NCI-H82 (cell line): ENCODE data around the gene MRPS7.

Experiments
- DNase-seq: peaks from one replicate; lab custom pipeline; 2025; lab: John Stamatoyannopoulos, UW

Gene MRPS7

GRCh38 chr17:75308732-75309629 is 47.3 kb downstream of the MRPS7 start:
- no peak for DNase-seq

GRCh38 chr17:75313941-75314551 is 52.4 kb downstream of the MRPS7 start:
- DNase-seq = no peak

GRCh38 chr17:75315541-75316243 is 54.0 kb downstream of the MRPS7 start:
- no peak for DNase-seq
